Vagina (tissue), 2 donors: ENCODE data around the gene RPTOR. TPM values are rescaled to one million over a fixed set of nuclear protein-coding genes. Genes with fewer than 3 reads are reported as not detected.

ENCODE experiments used
- DNase-seq, 2 donors: peaks; one replicate each; pipeline ENCODE4 v3.0.0-alpha.2; 2017; ENCODE audit errors: extremely low spot score in 2 of 2
- H3K27ac ChIP-seq: fragments of 200-600 bp; sonication (generic); one replicate; pipeline ENCODE4 v1.5.1; 2019
- H3K27me3 ChIP-seq: fragments of 200-600 bp; sonication (generic); one replicate; pipeline ENCODE4 v1.5.1; 2019
- H3K36me3 ChIP-seq, 2 donors: fragments of 200-600 bp; sonication (generic); one replicate each; pipeline ENCODE4 v1.5.1; 2017 to 2019
- H3K4me1 ChIP-seq: fragments of 200-600 bp; sonication (generic); one replicate; pipeline ENCODE4 v1.5.1; 2019
- H3K4me3 ChIP-seq, 2 donors: fragments of 200-600 bp; sonication (generic); 1 replicate in 1 of 2; 2 replicates in 1 of 2; pipeline ENCODE4 v1.5.1; 2016 to 2019
- H3K9me3 ChIP-seq: fragments of 200-600 bp; sonication (generic); one replicate; pipeline ENCODE4 v1.5.1; 2019
- CTCF ChIP-seq, 3 experiments: fragments of 450-650 bp in 2 of 3; fragments of 200-600 bp in 1 of 3; sonication (generic) in 1 of 3; IDR thresholded peaks; one replicate each; pipeline ENCODE4 v1.5.1; 2017 to 2019; ENCODE audit warnings: antibody characterized with exemption in 3 of 3, mild to moderate bottlenecking in 2 of 3, moderate library complexity in 2 of 3
- POLR2A ChIP-seq, 2 donors: fragments of 450-650 bp; IDR thresholded peaks; one replicate each; pipeline ENCODE4 v1.6.1; 2017; ENCODE audit warnings: antibody characterized with exemption in 2 of 2, mild to moderate bottlenecking in 2 of 2, moderate library complexity in 2 of 2
- POLR2AphosphoS5 ChIP-seq, 2 donors: sonication (generic); formaldehyde crosslinking; IDR thresholded peaks; one replicate each; pipeline ENCODE4 v1.9.0; 2017; ENCODE audit warnings: antibody characterized with exemption in 2 of 2, mild to moderate bottlenecking in 2 of 2, low read depth in 1 of 2; ENCODE audit not compliant: insufficient read depth in 1 of 2
- intact Hi-C: fragments of 100-400 bp; cut with DNase I; formaldehyde crosslinking; loops from one replicate; pipeline ENCODE4 v1.15.1; 2023
- total RNA-seq: library from RNA; depleted of rRNA; stranded (reverse); fragments of >200 nt; gene quantifications from one replicate; pipeline ENCODE4 v1.2.3, GENCODE V29; 2016

RPTOR gene
- total RNA-seq, 1 donor from 2014 or later = 38.3 TPM

- H3K27me3 ChIP-seq = no peaks in the 10 kb centered on the region
- H3K4me3 ChIP-seq = no peak overlapping the region
- TF ChIP-seq POLR2A (IDR thresholded peaks at IDR 0.05) = no peak
- peaks cover 0 to 4% of the 10 kb centered on the region in 2 donors for H3K36me3 ChIP-seq
- no peak overlapping the region for H3K27ac ChIP-seq
- intact Hi-C loops = no loop called here
- no peaks in the 10 kb centered on the region for H3K9me3 ChIP-seq
- peaks cover 20% of the 10 kb centered on the region for H3K4me1 ChIP-seq
- DNase-seq = no peak
Measured at GRCh38 chr17:80968602-80969029, 424.0 kb downstream of the RPTOR start.

GRCh38 chr17:80969030-80969673 lies 424.5 kb downstream of the RPTOR start:
- Histone ChIP-seq H3K9me3 (no peaks in the 10 kb centered on the region), H3K4me3 (no peak overlapping the region), H3K27ac (no peak overlapping the region), H3K36me3 (peaks cover 0 to 2% of the 10 kb centered on the region in 2 donors), H3K27me3 (no peaks in the 10 kb centered on the region), H3K4me1 (peaks cover 20% of the 10 kb centered on the region)
- peak in 1 of 2 donors; percentile 26 for TF ChIP-seq POLR2AphosphoS5 (IDR thresholded peaks at IDR 0.05; ENCODE audit: insufficient read depth in 1 of 2, low read depth in 1 of 2)
- no peak for TF ChIP-seq CTCF (IDR thresholded peaks at IDR 0.05)
- DNase-seq = no peak
- intact Hi-C loops = no loop called here

GRCh38 chr17:80969674-80970043 lies 425.0 kb downstream of the RPTOR start:
- peaks cover 20% of the 10 kb centered on the region for H3K4me1 ChIP-seq
- no peaks in the 10 kb centered on the region for H3K9me3 ChIP-seq
- no peak for TF ChIP-seq CTCF (IDR thresholded peaks at IDR 0.05)
- TF ChIP-seq POLR2A (IDR thresholded peaks at IDR 0.05) = no peak
- no peak for TF ChIP-seq POLR2AphosphoS5 (IDR thresholded peaks at IDR 0.05; ENCODE audit: insufficient read depth in 1 of 2, low read depth in 1 of 2)
- H3K27me3 ChIP-seq = no peaks in the 10 kb centered on the region
- H3K36me3 ChIP-seq = no peaks in the 10 kb centered on the region
- no peak overlapping the region for H3K4me3 ChIP-seq
- no peak overlapping the region for H3K27ac ChIP-seq
- intact Hi-C loops = loop anchor here (10.0 kb wide), 1 partner anchor 95 kb away; no protein-coding TSS in a partner anchor
- no peak for DNase-seq

DNA sequence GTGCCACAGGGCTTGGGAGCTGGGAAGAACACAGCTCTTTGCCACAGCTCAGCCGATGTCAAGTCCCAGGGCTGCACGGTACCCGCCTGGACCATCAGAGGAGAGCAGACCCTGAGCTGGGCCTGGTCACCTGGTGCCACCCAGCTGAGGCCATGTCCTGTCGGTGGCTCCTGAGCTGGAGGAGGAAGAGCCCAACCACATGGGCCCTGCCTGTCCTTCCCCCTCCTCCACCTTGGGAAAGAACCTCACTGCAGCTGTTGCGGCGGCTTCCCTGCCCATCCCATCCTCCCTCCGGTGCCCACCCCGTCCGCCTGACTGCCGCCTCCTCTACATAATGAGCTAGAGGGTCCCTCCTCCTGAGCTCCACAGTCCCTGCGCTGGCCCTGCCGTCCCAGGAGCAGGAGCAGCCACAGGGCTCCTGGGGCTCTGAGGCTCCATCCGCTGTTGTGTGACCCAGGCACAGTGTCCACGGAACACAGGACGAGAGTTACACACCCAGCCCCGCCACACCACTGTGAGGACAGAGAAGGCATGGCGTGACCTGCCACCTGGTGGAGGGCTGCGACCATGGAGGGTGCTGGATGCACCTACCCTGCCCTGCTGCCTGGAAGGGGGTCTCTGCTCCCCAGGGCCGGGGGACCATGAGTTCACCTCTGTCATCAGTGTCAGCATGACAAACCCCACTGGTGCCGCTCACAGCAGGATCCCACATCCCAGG lies 425.6 kb downstream of the RPTOR start:
- H3K4me1 ChIP-seq = peaks cover 20% of the 10 kb centered on the region
- intact Hi-C loops = loop anchor here (10.0 kb wide), 1 partner anchor 95 kb away; no protein-coding TSS in a partner anchor
- no peaks in the 10 kb centered on the region for H3K36me3 ChIP-seq
- TF ChIP-seq CTCF (IDR thresholded peaks at IDR 0.05) (peak in 2 of 3 experiments; percentile 7 to 29), POLR2A (IDR thresholded peaks at IDR 0.05) (no peak), POLR2AphosphoS5 (IDR thresholded peaks at IDR 0.05; ENCODE audit: insufficient read depth in 1 of 2, low read depth in 1 of 2) (no peak)
- no peak overlapping the region for H3K4me3 ChIP-seq
- no peak for DNase-seq
- H3K9me3 ChIP-seq = no peaks in the 10 kb centered on the region
- H3K27ac ChIP-seq = no peak overlapping the region
- no peaks in the 10 kb centered on the region for H3K27me3 ChIP-seq

- Histone ChIP-seq H3K27me3 (no peaks in the 10 kb centered on the region), H3K4me3 (no peak overlapping the region), H3K4me1 (peaks cover 20% of the 10 kb centered on the region), H3K9me3 (no peaks in the 10 kb centered on the region), H3K27ac (no peak overlapping the region), H3K36me3 (no peaks in the 10 kb centered on the region)
- DNase-seq = no peak
- no peak for TF ChIP-seq POLR2A (IDR thresholded peaks at IDR 0.05)
- no peak for TF ChIP-seq POLR2AphosphoS5 (IDR thresholded peaks at IDR 0.05; ENCODE audit: insufficient read depth in 1 of 2, low read depth in 1 of 2)
- TF ChIP-seq CTCF (IDR thresholded peaks at IDR 0.05) = no peak
- intact Hi-C loops = loop anchor here (10.0 kb wide), 1 partner anchor 96 kb away; no protein-coding TSS in a partner anchor
Measured at GRCh38 chr17:80970762-80971703, 426.4 kb downstream of the RPTOR start.
